NCI-H2029 treated with DMSO at 0.1 percent for 48 hours (cell line): Measurements from ENCODE around the gene CPS1.

Experiments
- DNase-seq: peaks from one replicate; lab custom pipeline; 2025; lab: John Stamatoyannopoulos, UW

The CPS1 gene

DNA sequence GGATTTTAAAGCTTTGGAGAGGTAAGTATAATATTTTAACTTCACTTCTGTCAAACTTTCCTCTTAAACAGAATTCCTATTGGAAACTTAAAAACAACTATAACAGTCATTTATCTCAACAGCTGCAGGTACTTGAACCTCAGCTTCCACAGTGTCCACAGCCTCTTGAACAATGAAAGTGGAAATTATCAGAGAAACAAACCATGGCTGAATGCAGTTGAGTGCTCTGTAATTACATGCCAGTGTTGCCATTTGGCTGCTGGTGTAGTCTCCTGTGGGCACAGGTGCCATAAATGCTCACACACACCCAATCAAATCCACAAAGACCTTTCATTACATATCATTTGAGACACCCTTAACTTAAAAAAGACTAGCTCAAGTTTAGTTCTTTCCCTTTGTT, 125.1 kb downstream of the CPS1 start:
- peak; percentile 59 for DNase-seq

GRCh38 chr2:210686401-210686800, 130.0 kb downstream of the CPS1 start:
- no peak for DNase-seq

- DNase-seq: no peak
Observed at GRCh38 chr2:210687786-210688470, 131.5 kb downstream of the CPS1 start.

DNA sequence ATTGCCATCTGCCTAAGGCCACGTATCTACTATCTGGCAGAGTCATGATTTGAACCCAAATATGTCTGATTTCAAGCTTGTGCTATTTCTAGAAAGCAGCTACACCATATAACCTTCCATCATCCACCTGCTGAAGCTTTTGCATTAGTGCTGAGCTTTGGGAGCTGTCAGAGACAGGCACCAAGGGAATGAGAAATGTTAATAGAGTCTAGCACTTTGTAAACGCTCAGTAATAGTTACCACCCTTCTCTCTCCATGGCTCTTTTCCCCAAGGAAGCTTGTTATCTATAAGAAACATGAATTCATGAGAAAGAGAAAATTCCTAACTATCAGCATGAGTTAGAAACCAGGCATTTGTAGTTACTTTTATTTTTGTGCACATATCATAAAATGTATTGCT, 151.5 kb downstream of the CPS1 start:
- DNase-seq: no peak

GRCh38 chr2:210713122-210713521, 156.7 kb downstream of the CPS1 start:
- DNase-seq: no peak

- DNase-seq: no peak
Observed at GRCh38 chr2:210715560-210716082, 159.2 kb downstream of the CPS1 start.

DNA sequence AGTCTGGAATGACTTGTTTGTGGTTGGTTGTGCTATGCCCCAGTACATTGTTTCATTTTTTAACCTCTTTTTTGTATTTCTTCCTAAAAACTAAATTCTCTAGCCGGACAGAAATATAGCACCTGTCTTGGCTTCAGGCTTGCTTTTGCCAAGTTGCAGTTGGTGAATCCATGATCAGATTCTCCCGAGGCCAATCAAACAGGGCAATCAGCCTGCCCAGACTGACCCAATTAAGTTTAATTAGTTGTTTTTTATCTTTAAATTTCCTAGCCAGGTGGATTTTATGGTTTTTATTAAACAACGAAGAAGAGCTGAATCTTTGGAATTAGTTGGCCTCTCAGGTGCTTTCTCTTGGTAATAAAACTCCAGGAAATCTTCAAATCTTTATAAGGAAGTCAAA, 162.1 kb downstream of the CPS1 start:
- no peak for DNase-seq

DNA sequence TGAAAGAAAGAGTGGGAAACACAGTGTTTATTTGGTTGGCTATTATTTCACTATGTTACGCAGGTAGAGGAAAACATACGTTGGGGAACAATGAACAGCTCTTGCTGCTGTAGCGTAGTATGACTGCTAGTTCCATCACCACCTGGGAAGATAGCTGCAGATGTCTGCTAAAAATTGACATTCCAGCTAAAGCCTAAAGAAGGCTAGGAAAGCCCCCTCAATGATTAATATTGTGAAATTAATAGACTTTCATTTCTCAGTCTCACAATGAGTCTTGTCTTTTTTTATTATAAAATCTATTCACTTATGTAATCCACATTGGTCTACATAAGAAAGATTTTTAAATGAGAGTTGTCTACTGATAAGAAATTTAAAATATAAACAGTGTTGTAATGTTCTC, 165.7 kb downstream of the CPS1 start:
- no peak for DNase-seq

GRCh38 chr2:210727549-210727948, 171.2 kb downstream of the CPS1 start:
- no peak for DNase-seq
